ENCODE data around the gene PSPC1.
A peak's percentile ranks its signal among the peaks of the same experiment; 100 is the strongest.
"Not testable (repeated sequence)": the region's sequence is repeated elsewhere in the genome, so short reads cannot be mapped to it uniquely, and the experiment has no call there.

The PSPC1 gene

GRCh38 chr13:19791953-19792537 lies 9.3 kb upstream of the PSPC1 start:
- H3K9ac ChIP-seq (ENCODE audit: low read length): no peak overlapping the region
- H3K4me3 ChIP-seq (ENCODE audit: low read length): no peak overlapping the region
- H3K27ac ChIP-seq (ENCODE audit: low read depth, low read length): no peak overlapping the region
- H3K4me1 ChIP-seq (ENCODE audit: control insufficient read depth, insufficient read depth, low read length): no peaks in the 10 kb centered on the region
- H3K36me3 ChIP-seq (ENCODE audit: control insufficient read depth, insufficient read depth, low read length): no peaks in the 10 kb centered on the region
- no peaks in the 10 kb centered on the region for H3K27me3 ChIP-seq (ENCODE audit: control insufficient read depth, insufficient read depth, low read length)

GRCh38 chr13:19782049-19782726 lies 557 bp downstream of the PSPC1 start:
- peak overlapping the region; percentile 14 for H3K9ac ChIP-seq (ENCODE audit: low read length)
- no peaks in the 10 kb centered on the region for H3K36me3 ChIP-seq (ENCODE audit: control insufficient read depth, insufficient read depth, low read length)
- no peaks in the 10 kb centered on the region for H3K4me1 ChIP-seq (ENCODE audit: control insufficient read depth, insufficient read depth, low read length)
- peak overlapping the region; percentile 87 for H3K27ac ChIP-seq (ENCODE audit: low read depth, low read length)
- H3K27me3 ChIP-seq (ENCODE audit: control insufficient read depth, insufficient read depth, low read length): no peaks in the 10 kb centered on the region
- peak overlapping the region; percentile 73 for H3K4me3 ChIP-seq (ENCODE audit: low read length)

- Histone ChIP-seq H3K27ac (ENCODE audit: low read depth, low read length) (peak overlapping the region; percentile 87), H3K36me3 (ENCODE audit: control insufficient read depth, insufficient read depth, low read length) (no peaks in the 10 kb centered on the region), H3K9ac (ENCODE audit: low read length) (peak overlapping the region; percentile 14)
Observed at GRCh38 chr13:19781526-19781925, 1.2 kb downstream of the PSPC1 start.

GRCh38 chr13:19780753-19781418 lies 1.9 kb downstream of the PSPC1 start:
- not testable (repeated sequence) for H3K27me3 ChIP-seq (ENCODE audit: control insufficient read depth, insufficient read depth, low read length); H3K9ac ChIP-seq (ENCODE audit: low read length); H3K27ac ChIP-seq (ENCODE audit: low read depth, low read length); H3K4me1 ChIP-seq (ENCODE audit: control insufficient read depth, insufficient read depth, low read length); H3K36me3 ChIP-seq (ENCODE audit: control insufficient read depth, insufficient read depth, low read length)
- peak overlapping the region; percentile 57 for H3K4me3 ChIP-seq (ENCODE audit: low read length)

More at GRCh38 chr13:19781526-19781925, 1.2 kb downstream of the PSPC1 start:
- H3K4me3 ChIP-seq (ENCODE audit: low read length): peak overlapping the region; percentile 73
- no peaks in the 10 kb centered on the region for H3K4me1 ChIP-seq (ENCODE audit: control insufficient read depth, insufficient read depth, low read length)
- no peaks in the 10 kb centered on the region for H3K27me3 ChIP-seq (ENCODE audit: control insufficient read depth, insufficient read depth, low read length)

- Histone ChIP-seq H3K4me1 (ENCODE audit: control insufficient read depth, insufficient read depth, low read length) (no peaks in the 10 kb centered on the region), H3K4me3 (ENCODE audit: low read length) (no peak overlapping the region), H3K27me3 (ENCODE audit: control insufficient read depth, insufficient read depth, low read length) (no peaks in the 10 kb centered on the region), H3K36me3 (ENCODE audit: control insufficient read depth, insufficient read depth, low read length) (peaks cover 3% of the 10 kb centered on the region), H3K27ac (ENCODE audit: low read depth, low read length) (no peak overlapping the region), H3K9ac (ENCODE audit: low read length) (no peak overlapping the region)
Observed at GRCh38 chr13:19772306-19772705, 10.4 kb downstream of the PSPC1 start.

- Histone ChIP-seq H3K4me1 (ENCODE audit: control insufficient read depth, insufficient read depth, low read length) (no peaks in the 10 kb centered on the region), H3K27me3 (ENCODE audit: control insufficient read depth, insufficient read depth, low read length) (no peaks in the 10 kb centered on the region), H3K36me3 (ENCODE audit: control insufficient read depth, insufficient read depth, low read length) (peaks cover 3% of the 10 kb centered on the region), H3K4me3 (ENCODE audit: low read length) (no peak overlapping the region), H3K9ac (ENCODE audit: low read length) (no peak overlapping the region), H3K27ac (ENCODE audit: low read depth, low read length) (no peak overlapping the region)
Observed at GRCh38 chr13:19769854-19770253, 12.9 kb downstream of the PSPC1 start.

- no peaks in the 10 kb centered on the region for H3K27me3 ChIP-seq (ENCODE audit: control insufficient read depth, insufficient read depth, low read length)
- no peaks in the 10 kb centered on the region for H3K4me1 ChIP-seq (ENCODE audit: control insufficient read depth, insufficient read depth, low read length)
- no peak overlapping the region for H3K4me3 ChIP-seq (ENCODE audit: low read length)
- peaks cover 3% of the 10 kb centered on the region for H3K36me3 ChIP-seq (ENCODE audit: control insufficient read depth, insufficient read depth, low read length)
- no peak overlapping the region for H3K27ac ChIP-seq (ENCODE audit: low read depth, low read length)
- H3K9ac ChIP-seq (ENCODE audit: low read length): no peak overlapping the region
Observed at GRCh38 chr13:19767966-19768365, 14.8 kb downstream of the PSPC1 start.

- no peaks in the 10 kb centered on the region for H3K27me3 ChIP-seq (ENCODE audit: control insufficient read depth, insufficient read depth, low read length)
- H3K36me3 ChIP-seq (ENCODE audit: control insufficient read depth, insufficient read depth, low read length): no peaks in the 10 kb centered on the region
- H3K4me1 ChIP-seq (ENCODE audit: control insufficient read depth, insufficient read depth, low read length): no peaks in the 10 kb centered on the region
- no peak overlapping the region for H3K9ac ChIP-seq (ENCODE audit: low read length)
- no peak overlapping the region for H3K27ac ChIP-seq (ENCODE audit: low read depth, low read length)
- no peak overlapping the region for H3K4me3 ChIP-seq (ENCODE audit: low read length)
Observed at GRCh38 chr13:19766591-19766990, 16.2 kb downstream of the PSPC1 start.

GRCh38 chr13:19764237-19764636 lies 18.5 kb downstream of the PSPC1 start:
- Histone ChIP-seq H3K36me3 (ENCODE audit: control insufficient read depth, insufficient read depth, low read length) (peaks cover 4% of the 10 kb centered on the region), H3K4me3 (ENCODE audit: low read length) (no peak overlapping the region), H3K4me1 (ENCODE audit: control insufficient read depth, insufficient read depth, low read length) (no peaks in the 10 kb centered on the region), H3K27ac (ENCODE audit: low read depth, low read length) (no peak overlapping the region), H3K9ac (ENCODE audit: low read length) (no peak overlapping the region), H3K27me3 (ENCODE audit: control insufficient read depth, insufficient read depth, low read length) (no peaks in the 10 kb centered on the region)

GRCh38 chr13:19763618-19764017 lies 19.1 kb downstream of the PSPC1 start:
- Histone ChIP-seq H3K36me3 (ENCODE audit: control insufficient read depth, insufficient read depth, low read length) (peaks cover 7% of the 10 kb centered on the region), H3K9ac (ENCODE audit: low read length) (no peak overlapping the region), H3K4me1 (ENCODE audit: control insufficient read depth, insufficient read depth, low read length) (no peaks in the 10 kb centered on the region), H3K27me3 (ENCODE audit: control insufficient read depth, insufficient read depth, low read length) (no peaks in the 10 kb centered on the region), H3K27ac (ENCODE audit: low read depth, low read length) (no peak overlapping the region), H3K4me3 (ENCODE audit: low read length) (no peak overlapping the region)

- Histone ChIP-seq H3K36me3 (ENCODE audit: control insufficient read depth, insufficient read depth, low read length) (peaks cover 7% of the 10 kb centered on the region), H3K4me3 (ENCODE audit: low read length) (no peak overlapping the region), H3K27me3 (ENCODE audit: control insufficient read depth, insufficient read depth, low read length) (no peaks in the 10 kb centered on the region), H3K9ac (ENCODE audit: low read length) (no peak overlapping the region), H3K4me1 (ENCODE audit: control insufficient read depth, insufficient read depth, low read length) (no peaks in the 10 kb centered on the region), H3K27ac (ENCODE audit: low read depth, low read length) (no peak overlapping the region)
Observed at GRCh38 chr13:19759669-19760068, 23.1 kb downstream of the PSPC1 start.

GRCh38 chr13:19742643-19743042 lies 40.1 kb downstream of the PSPC1 start:
- Histone ChIP-seq H3K27me3 (ENCODE audit: control insufficient read depth, insufficient read depth, low read length) (no peaks in the 10 kb centered on the region), H3K36me3 (ENCODE audit: control insufficient read depth, insufficient read depth, low read length) (no peaks in the 10 kb centered on the region), H3K9ac (ENCODE audit: low read length) (no peak overlapping the region), H3K4me1 (ENCODE audit: control insufficient read depth, insufficient read depth, low read length) (no peaks in the 10 kb centered on the region), H3K4me3 (ENCODE audit: low read length) (no peak overlapping the region), H3K27ac (ENCODE audit: low read depth, low read length) (no peak overlapping the region)

Data from rectal smooth muscle tissue (tissue), 1 donor.